ENCODE results near the gene METTL3.

Gene METTL3

DNA sequence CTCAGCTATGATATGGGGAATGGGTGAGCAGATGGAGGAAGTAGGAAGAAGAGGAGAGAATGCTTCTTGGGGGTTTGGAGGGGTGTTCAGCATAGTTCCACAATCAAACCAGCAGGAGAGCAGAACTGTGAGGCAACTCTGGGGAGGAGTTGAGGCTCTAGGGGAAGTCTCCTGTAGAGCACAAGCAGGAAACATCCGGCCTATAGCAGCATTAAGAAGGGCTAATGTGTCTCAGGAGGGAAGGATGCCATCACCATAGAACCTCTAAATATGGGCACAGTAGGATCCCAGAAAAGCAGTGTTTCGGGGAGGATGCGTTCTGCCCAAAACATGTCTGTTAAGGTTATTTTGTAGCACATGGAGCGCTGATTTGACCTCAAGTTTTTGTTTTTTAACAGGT, 23.4 kb upstream of the METTL3 start:
- H2AFZ ChIP-seq (ENCODE audit: low read length): no peak overlapping the region
- no peaks in the 10 kb centered on the region for H3K9me2 ChIP-seq (replicated peaks; ENCODE audit: low read depth, low read length)
- H3F3A ChIP-seq (ENCODE audit: low read depth): no peaks in the 10 kb centered on the region
- no peak overlapping the region for H3K4me3 ChIP-seq (ENCODE audit: low read length, poor library complexity, severe bottlenecking)
- no peaks in the 10 kb centered on the region for H4K20me1 ChIP-seq (ENCODE audit: insufficient read depth, low read length, poor library complexity, severe bottlenecking)
- TF ChIP-seq, protein P1, sequence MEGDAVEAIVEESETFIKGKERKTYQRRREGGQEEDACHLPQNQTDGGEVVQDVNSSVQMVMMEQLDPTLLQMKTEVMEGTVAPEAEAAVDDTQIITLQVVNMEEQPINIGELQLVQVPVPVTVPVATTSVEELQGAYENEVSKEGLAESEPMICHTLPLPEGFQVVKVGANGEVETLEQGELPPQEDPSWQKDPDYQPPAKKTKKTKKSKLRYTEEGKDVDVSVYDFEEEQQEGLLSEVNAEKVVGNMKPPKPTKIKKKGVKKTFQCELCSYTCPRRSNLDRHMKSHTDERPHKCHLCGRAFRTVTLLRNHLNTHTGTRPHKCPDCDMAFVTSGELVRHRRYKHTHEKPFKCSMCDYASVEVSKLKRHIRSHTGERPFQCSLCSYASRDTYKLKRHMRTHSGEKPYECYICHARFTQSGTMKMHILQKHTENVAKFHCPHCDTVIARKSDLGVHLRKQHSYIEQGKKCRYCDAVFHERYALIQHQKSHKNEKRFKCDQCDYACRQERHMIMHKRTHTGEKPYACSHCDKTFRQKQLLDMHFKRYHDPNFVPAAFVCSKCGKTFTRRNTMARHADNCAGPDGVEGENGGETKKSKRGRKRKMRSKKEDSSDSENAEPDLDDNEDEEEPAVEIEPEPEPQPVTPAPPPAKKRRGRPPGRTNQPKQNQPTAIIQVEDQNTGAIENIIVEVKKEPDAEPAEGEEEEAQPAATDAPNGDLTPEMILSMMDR (conservative IDR thresholded peaks at IDR 0.05; ENCODE audit: low read length): no peak
- no peak for TF ChIP-seq EZH2phosphoT487 (IDR thresholded peaks at IDR 0.05; ENCODE audit: borderline replicate concordance)
- no peaks in the 10 kb centered on the region for H3K9me3 ChIP-seq (ENCODE audit: insufficient read depth, low read depth, low read length)
- H3K79me2 ChIP-seq (ENCODE audit: insufficient read depth, low read length): no peaks in the 10 kb centered on the region
- H3K9ac ChIP-seq (ENCODE audit: low read depth, low read length, poor library complexity, severe bottlenecking): no peak overlapping the region
- H3K27me3 ChIP-seq (ENCODE audit: insufficient read depth, low read length, poor library complexity, severe bottlenecking): peaks cover 9% of the 10 kb centered on the region
- H3K36me3 ChIP-seq (ENCODE audit: insufficient read depth, low read length): no peaks in the 10 kb centered on the region
- no peaks in the 10 kb centered on the region for H3K4me1 ChIP-seq (ENCODE audit: insufficient read depth, low read length, poor library complexity, severe bottlenecking)
- H3K4me2 ChIP-seq (ENCODE audit: low read depth, low read length, poor library complexity, severe bottlenecking): no peak overlapping the region

DNA sequence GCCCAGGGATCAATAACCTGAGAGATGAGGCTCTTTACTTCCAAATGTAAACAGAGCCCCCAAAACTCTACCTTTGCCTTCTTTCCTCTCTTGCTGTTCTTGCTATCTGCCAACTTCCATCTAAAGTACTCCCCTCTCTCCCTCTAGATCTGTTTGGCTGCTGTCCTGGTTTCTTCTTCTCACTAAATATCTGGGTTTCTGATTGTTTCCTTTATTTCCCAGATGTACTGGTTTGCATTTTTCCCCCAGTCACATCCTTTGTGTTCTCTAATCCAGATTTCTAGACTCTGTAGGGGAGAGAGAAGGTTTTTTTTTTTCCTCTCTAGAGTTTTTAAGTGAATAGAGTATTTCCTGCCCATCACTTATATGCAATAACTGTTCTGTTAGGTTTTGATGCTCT, 22.2 kb upstream of the METTL3 start:
- Histone ChIP-seq H3K9ac (ENCODE audit: low read depth, low read length, poor library complexity, severe bottlenecking) (no peak overlapping the region), H4K20me1 (ENCODE audit: insufficient read depth, low read length, poor library complexity, severe bottlenecking) (no peaks in the 10 kb centered on the region), H3K9me2 (replicated peaks; ENCODE audit: low read depth, low read length) (no peaks in the 10 kb centered on the region), H3K4me1 (ENCODE audit: insufficient read depth, low read length, poor library complexity, severe bottlenecking) (no peaks in the 10 kb centered on the region), H3K4me3 (ENCODE audit: low read length, poor library complexity, severe bottlenecking) (no peak overlapping the region), H3K4me2 (ENCODE audit: low read depth, low read length, poor library complexity, severe bottlenecking) (no peak overlapping the region), H2AFZ (ENCODE audit: low read length) (no peak overlapping the region), H3K79me2 (ENCODE audit: insufficient read depth, low read length) (no peaks in the 10 kb centered on the region), H3K9me3 (ENCODE audit: insufficient read depth, low read depth, low read length) (no peaks in the 10 kb centered on the region), H3F3A (ENCODE audit: low read depth) (no peaks in the 10 kb centered on the region), H3K27me3 (ENCODE audit: insufficient read depth, low read length, poor library complexity, severe bottlenecking) (peaks cover 9% of the 10 kb centered on the region), H3K36me3 (ENCODE audit: insufficient read depth, low read length) (no peaks in the 10 kb centered on the region)
- no peak for TF ChIP-seq EZH2phosphoT487 (IDR thresholded peaks at IDR 0.05; ENCODE audit: borderline replicate concordance)
- TF ChIP-seq, protein P1 (conservative IDR thresholded peaks at IDR 0.05; ENCODE audit: low read length): no peak

DNA sequence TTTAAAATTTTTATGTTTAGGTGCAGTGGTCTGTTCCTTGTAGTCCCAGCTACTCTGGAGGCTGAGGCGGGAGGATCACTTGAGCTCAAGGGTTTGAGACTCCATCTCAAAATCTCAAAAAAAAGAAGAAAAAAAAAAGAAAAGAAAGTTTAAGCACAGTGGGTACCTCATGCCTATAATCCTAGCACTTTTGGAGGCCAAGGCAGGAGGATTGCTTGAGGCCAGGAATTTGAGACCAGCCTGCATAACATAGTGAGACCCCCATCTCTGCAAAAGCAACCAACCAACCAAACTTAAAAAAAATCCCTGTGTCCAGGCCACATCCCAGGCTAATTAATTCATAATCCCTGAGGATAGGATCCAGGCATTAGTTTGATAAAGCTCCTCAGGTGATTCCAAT, 18.4 kb upstream of the METTL3 start:
- Histone ChIP-seq H3K79me2 (ENCODE audit: insufficient read depth, low read length) (no peaks in the 10 kb centered on the region), H3F3A (ENCODE audit: low read depth) (no peaks in the 10 kb centered on the region), H3K4me1 (ENCODE audit: insufficient read depth, low read length, poor library complexity, severe bottlenecking) (peaks cover 13% of the 10 kb centered on the region), H2AFZ (ENCODE audit: low read length) (no peak overlapping the region), H3K4me3 (ENCODE audit: low read length, poor library complexity, severe bottlenecking) (no peak overlapping the region), H3K9me2 (replicated peaks; ENCODE audit: low read depth, low read length) (no peaks in the 10 kb centered on the region), H4K20me1 (ENCODE audit: insufficient read depth, low read length, poor library complexity, severe bottlenecking) (no peaks in the 10 kb centered on the region), H3K9me3 (ENCODE audit: insufficient read depth, low read depth, low read length) (no peaks in the 10 kb centered on the region), H3K27me3 (ENCODE audit: insufficient read depth, low read length, poor library complexity, severe bottlenecking) (no peaks in the 10 kb centered on the region), H3K36me3 (ENCODE audit: insufficient read depth, low read length) (no peaks in the 10 kb centered on the region), H3K9ac (ENCODE audit: low read depth, low read length, poor library complexity, severe bottlenecking) (no peak overlapping the region), H3K4me2 (ENCODE audit: low read depth, low read length, poor library complexity, severe bottlenecking) (no peak overlapping the region)
- no peak for TF ChIP-seq EZH2phosphoT487 (IDR thresholded peaks at IDR 0.05; ENCODE audit: borderline replicate concordance)
- TF ChIP-seq, protein P1 (conservative IDR thresholded peaks at IDR 0.05; ENCODE audit: low read length): no peak

Measured in Loucy (cell line).